HG03139 (cell line): Measurements from ENCODE around the gene UACA.

ENCODE experiments used
- ATAC-seq: cut with Tn5 transposase; IDR thresholded peaks from one replicate; pipeline ENCODE4 v1.9.1; 2021; ENCODE audit not compliant: unreplicated experiment

The UACA gene

GRCh38 chr15:70783610-70784022, 20.3 kb upstream of the UACA start:
- ATAC-seq, result no peak

- no peak for ATAC-seq
These were observed 19.7 kb upstream of the UACA start for GRCh38 chr15:70783041-70783440.

GRCh38 chr15:70781236-70781635, 17.9 kb upstream of the UACA start:
- ATAC-seq, result no peak

GRCh38 chr15:70778258-70779076, 15.1 kb upstream of the UACA start:
- ATAC-seq, result no peak

GRCh38 chr15:70777170-70777926, 14.0 kb upstream of the UACA start:
- no peak for ATAC-seq

GRCh38 chr15:70775160-70775559, 11.8 kb upstream of the UACA start:
- no peak for ATAC-seq

- no peak for ATAC-seq
These were observed 9.0 kb upstream of the UACA start for GRCh38 chr15:70772402-70772801.

- ATAC-seq, result no peak
These were observed 7.5 kb upstream of the UACA start for GRCh38 chr15:70770863-70771262.

GRCh38 chr15:70768257-70768883, 5.0 kb upstream of the UACA start:
- ATAC-seq, result no peak

- ATAC-seq, result no peak
These were observed 4.3 kb upstream of the UACA start for GRCh38 chr15:70767667-70768066.

GRCh38 chr15:70766597-70766996, 3.2 kb upstream of the UACA start:
- ATAC-seq, result no peak

GRCh38 chr15:70765504-70766281, 2.3 kb upstream of the UACA start:
- ATAC-seq, result no peak

GRCh38 chr15:70763950-70764730, 782 bp upstream of the UACA start:
- no peak for ATAC-seq

GRCh38 chr15:70762469-70763119, 764 bp downstream of the UACA start:
- no peak for ATAC-seq

- no peak for ATAC-seq
These were observed 1.4 kb downstream of the UACA start for GRCh38 chr15:70761931-70762468.

GRCh38 chr15:70761046-70761445, 2.3 kb downstream of the UACA start:
- no peak for ATAC-seq

GRCh38 chr15:70758790-70759462, 4.4 kb downstream of the UACA start:
- ATAC-seq, result no peak

GRCh38 chr15:70757627-70758026, 5.7 kb downstream of the UACA start:
- no peak for ATAC-seq

- no peak for ATAC-seq
These were observed 8.5 kb downstream of the UACA start for GRCh38 chr15:70754862-70755261.
